B cell (primary cell): ENCODE measurements around the gene APOF.

Experiments
- CTCF ChIP-seq: fragments of 200-600 bp; IDR thresholded peaks from one replicate; pipeline ENCODE4 v1.8.0; 2022; ENCODE audit warnings: antibody characterized with exemption, mild to moderate bottlenecking
- EZH2 ChIP-seq: IDR thresholded peaks from 2 replicates; pipeline ENCODE4 v1.6.1; 2012; ENCODE audit warnings: borderline replicate concordance, low read depth, mild to moderate bottlenecking, moderate library complexity, low read length; ENCODE audit not compliant: insufficient read depth, poor library complexity, severe bottlenecking

- TF ChIP-seq CTCF (no peak), EZH2 (no peak)
These were observed 10.9 kb upstream of the APOF start for GRCh38 chr12:56373515-56373914.
